ENCODE results near the gene NOP14.

NOP14 gene

DNA sequence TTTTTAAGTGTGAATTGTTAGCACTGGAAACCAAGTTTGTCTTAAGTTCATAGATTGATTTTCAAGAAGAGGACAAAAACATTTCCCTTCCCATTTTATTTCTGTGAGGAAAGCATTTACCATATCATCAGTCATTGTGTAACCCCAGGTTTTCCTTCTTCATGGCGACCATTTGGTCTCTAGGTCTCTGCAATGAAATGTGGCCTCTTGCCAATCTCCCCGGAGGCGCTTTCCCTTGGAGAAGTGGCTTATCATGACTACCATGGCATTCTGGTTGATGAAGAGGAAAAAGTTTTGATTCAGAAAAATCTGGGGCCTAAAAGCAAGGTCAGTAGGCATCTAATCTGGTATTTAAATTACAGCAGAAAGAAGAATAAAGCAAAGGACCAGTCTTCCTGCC is 65.2 kb downstream of the NOP14 start:
- H3K36me3 ChIP-seq (ENCODE audit: insufficient read depth, low read length): peaks cover 75% of the 10 kb centered on the region

DNA sequence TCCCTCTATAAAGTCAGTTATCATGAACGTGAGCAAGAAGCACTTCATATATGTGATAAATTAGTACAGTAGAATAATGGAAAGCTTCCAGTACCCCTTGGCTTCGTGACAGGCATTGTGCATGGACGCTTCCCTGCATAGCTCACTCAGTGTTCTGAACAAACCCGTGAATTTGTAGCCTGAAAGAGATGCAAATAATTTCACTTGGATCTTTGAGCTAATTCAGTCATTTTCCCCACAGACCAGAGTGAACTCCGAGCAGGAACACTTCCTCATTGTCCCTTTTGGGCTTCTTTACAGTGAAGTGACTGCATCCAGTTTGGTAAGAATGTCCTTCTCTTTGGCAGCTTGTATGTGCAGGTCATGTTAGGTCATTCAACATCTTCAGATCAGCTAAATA is 69.4 kb downstream of the NOP14 start:
- H3K4me3 ChIP-seq (ENCODE audit: low read length): no peak overlapping the region
- H3K9me3 ChIP-seq (replicated peaks; ENCODE audit: low read length): no peaks in the 10 kb centered on the region
- no peak overlapping the region for H3K9ac ChIP-seq (ENCODE audit: low read depth, low read length)
- H3K27me3 ChIP-seq (ENCODE audit: control insufficient read depth, insufficient read depth, low read length): no peaks in the 10 kb centered on the region
- H3K4me1 ChIP-seq (ENCODE audit: control insufficient read depth, insufficient read depth, low read length): peaks cover 7% of the 10 kb centered on the region
- H3K4me2 ChIP-seq (ENCODE audit: low read length): no peak overlapping the region
- peaks cover 53% of the 10 kb centered on the region for H3K36me3 ChIP-seq (ENCODE audit: insufficient read depth, low read length)

More for the DNA sequence above, 65.2 kb downstream of the NOP14 start:
- Histone ChIP-seq H3K27me3 (ENCODE audit: control insufficient read depth, insufficient read depth, low read length) (no peaks in the 10 kb centered on the region), H3K9me3 (replicated peaks; ENCODE audit: low read length) (no peaks in the 10 kb centered on the region), H3K9ac (ENCODE audit: low read depth, low read length) (no peak overlapping the region), H3K4me2 (ENCODE audit: low read length) (no peak overlapping the region), H3K4me1 (ENCODE audit: control insufficient read depth, insufficient read depth, low read length) (peaks cover 6% of the 10 kb centered on the region), H3K4me3 (ENCODE audit: low read length) (no peak overlapping the region)

DNA sequence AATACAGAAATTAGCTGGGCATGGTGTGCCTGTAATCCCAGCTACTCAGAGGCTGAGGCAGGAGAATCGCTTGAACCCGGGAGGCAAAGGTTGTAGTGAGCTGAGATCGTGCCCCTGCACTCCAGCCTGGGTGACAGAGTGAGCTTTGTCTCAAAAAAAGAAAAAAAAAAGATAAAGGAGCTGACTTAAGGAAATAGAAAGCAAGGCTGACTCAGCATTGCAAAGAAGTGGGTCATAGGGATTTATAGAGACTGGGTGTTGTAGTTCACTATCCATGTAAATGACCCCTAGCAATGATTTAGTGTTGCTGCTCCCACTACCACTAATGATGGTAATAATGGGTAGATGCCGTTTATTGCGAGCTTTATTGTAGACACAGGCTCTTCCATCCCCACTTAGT is 71.9 kb downstream of the NOP14 start:
- no peaks in the 10 kb centered on the region for H3K27me3 ChIP-seq (ENCODE audit: control insufficient read depth, insufficient read depth, low read length)
- H3K4me1 ChIP-seq (ENCODE audit: control insufficient read depth, insufficient read depth, low read length): peaks cover 7% of the 10 kb centered on the region
- peaks cover 41% of the 10 kb centered on the region for H3K36me3 ChIP-seq (ENCODE audit: insufficient read depth, low read length)
- no peak overlapping the region for H3K4me3 ChIP-seq (ENCODE audit: low read length)
- H3K9ac ChIP-seq (ENCODE audit: low read depth, low read length): no peak overlapping the region
- no peak overlapping the region for H3K4me2 ChIP-seq (ENCODE audit: low read length)
- H3K9me3 ChIP-seq (replicated peaks; ENCODE audit: low read length): no peaks in the 10 kb centered on the region

DNA sequence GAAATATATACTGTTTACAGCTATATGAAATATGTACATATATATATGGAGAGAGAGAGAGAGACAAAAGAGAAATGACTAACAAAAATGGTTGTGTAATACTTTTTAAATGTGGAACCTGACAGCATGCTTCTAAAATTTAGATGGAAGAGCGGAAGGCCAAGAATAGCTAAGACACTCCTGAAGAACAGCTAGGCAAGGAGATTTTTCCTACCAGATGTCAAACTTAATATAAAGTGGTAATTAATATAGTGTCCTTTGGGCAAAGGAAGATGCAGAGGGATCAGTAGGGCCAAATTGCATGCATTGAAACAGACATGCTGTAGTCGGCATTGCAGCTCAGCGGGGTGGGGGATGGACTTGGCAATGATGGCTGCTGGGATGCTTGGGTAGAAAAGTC is 74.3 kb downstream of the NOP14 start:
- Histone ChIP-seq H3K4me3 (ENCODE audit: low read length) (no peak overlapping the region), H3K27me3 (ENCODE audit: control insufficient read depth, insufficient read depth, low read length) (no peaks in the 10 kb centered on the region), H3K9ac (ENCODE audit: low read depth, low read length) (no peak overlapping the region), H3K9me3 (replicated peaks; ENCODE audit: low read length) (no peaks in the 10 kb centered on the region), H3K4me2 (ENCODE audit: low read length) (no peak overlapping the region), H3K36me3 (ENCODE audit: insufficient read depth, low read length) (peaks cover 40% of the 10 kb centered on the region), H3K4me1 (ENCODE audit: control insufficient read depth, insufficient read depth, low read length) (peaks cover 7% of the 10 kb centered on the region)
